GM12878 (cell line): ENCODE measurements around the gene CHSY3. TPM values are rescaled to one million over a fixed set of nuclear protein-coding genes. Genes with fewer than 3 reads are reported as not detected.

Experiments
- JUNB ChIP-seq: IDR thresholded peaks from 2 replicates; pipeline ENCODE4 v1.6.1; 2016; ENCODE audit warnings: antibody characterized with exemption, mild to moderate bottlenecking
- KDM1A ChIP-seq: fragments of 200-600 bp; sonication (generic); IDR thresholded peaks from 2 replicates; pipeline ENCODE4 v1.6.1; 2016; ENCODE audit warnings: borderline replicate concordance
- NFYB ChIP-seq: IDR thresholded peaks from 2 replicates; pipeline ENCODE4 v1.6.1; 2011; ENCODE audit warnings: low read depth, mild to moderate bottlenecking, low read length, improper control_type of control experiment, moderate library complexity; ENCODE audit not compliant: insufficient read depth
- NR2F1 ChIP-seq: fragments of 450-650 bp; conservative IDR thresholded peaks from 2 replicates; pipeline ENCODE4 v1.6.1; 2017; ENCODE audit warnings: mild to moderate bottlenecking
- POLR2AphosphoS5 ChIP-seq: IDR thresholded peaks from 2 replicates; pipeline ENCODE4 v1.6.1; 2011; ENCODE audit warnings: mild to moderate bottlenecking, low read length, inconsistent platforms
- polyA plus RNA-seq, 11 experiments: library from polyadenylated mRNA; depleted of rRNA in 4 of 11; unstranded in 6 of 11; stranded (reverse) in 5 of 11; fragments of >200 nt; fragmentation: Nextera tagmentation in 4 of 11; fragmentation: Illumina TruSeq in 1 of 11; extraction: Ambion mirVana in 4 of 11; extraction: Trizol in 1 of 11; gene quantifications; 1 replicate in 1 of 11; 2 replicates in 10 of 11; pipeline versions ENCODE4 v1.2.1 to v1.2.3, GENCODE V29; 2011 to 2016; ENCODE audit warnings: inconsistent platforms in 2 of 11, missing spikeins in 2 of 11, low read depth in 1 of 11
- total RNA-seq, 4 experiments: library from RNA; depleted of rRNA in 3 of 4; stranded (reverse); fragments of >200 nt in 3 of 4; fragmentation: Illumina TruSeq in 1 of 4; extraction: Trizol in 1 of 4; gene quantifications; 2 replicates each; pipeline versions ENCODE4 v1.2.1 to v1.2.3, GENCODE V29; 2013 to 2021
- TF ChIP-seq, protein P1 (sequence below): fragments of 450-650 bp; formaldehyde crosslinking; IDR thresholded peaks from 2 replicates; pipeline ENCODE4 v1.5.0; 2022; ENCODE audit warnings: mild to moderate bottlenecking, missing genetic modification characterization
- TF ChIP-seq, protein P2 (sequence below): fragments of 150-350 bp; IDR thresholded peaks from 2 replicates; pipeline ENCODE4 v1.6.1; 2016; ENCODE audit warnings: low read depth, low read length
- TF ChIP-seq, protein P3 (sequence below): fragments of 450-650 bp; IDR thresholded peaks from 2 replicates; pipeline ENCODE4 v1.6.1; 2017; ENCODE audit warnings: borderline replicate concordance
- TF ChIP-seq, protein P4 (sequence below): fragments of 450-650 bp; IDR thresholded peaks from 2 replicates; pipeline ENCODE4 v1.6.1; 2016; ENCODE audit warnings: mild to moderate bottlenecking
- TF ChIP-seq, protein P5 (sequence below), 3 experiments: IDR thresholded peaks in 2 of 3; conservative IDR thresholded peaks in 1 of 3; 2 replicates each; pipeline ENCODE4 v1.5.1; 2011; ENCODE audit warnings: low read depth in 3 of 3, low read length in 3 of 3, mild to moderate bottlenecking in 3 of 3, control low read depth in 2 of 3, moderate library complexity in 2 of 3, inconsistent platforms in 1 of 3, mixed read lengths in 1 of 3; ENCODE audit not compliant: control insufficient read depth in 2 of 3, insufficient read depth in 1 of 3; ENCODE audit errors: extremely low read depth in 1 of 3
- TF ChIP-seq, protein P6 (sequence below): fragments of 450-650 bp; IDR thresholded peaks from 2 replicates; pipeline ENCODE4 v1.6.1; 2016; ENCODE audit warnings: mild to moderate bottlenecking, moderate library complexity, borderline replicate concordance
- TF ChIP-seq, protein P7 (sequence below): IDR thresholded peaks from 2 replicates; pipeline ENCODE4 v1.6.1; 2012; ENCODE audit warnings: low read depth, low read length, improper control_type of control experiment

CHSY3 gene
- total and polyA plus RNA-seq, 10 of the 15 experiments (the other 5 are each of a cell fraction or from before 2014, with no cell fraction given): not detected

DNA sequence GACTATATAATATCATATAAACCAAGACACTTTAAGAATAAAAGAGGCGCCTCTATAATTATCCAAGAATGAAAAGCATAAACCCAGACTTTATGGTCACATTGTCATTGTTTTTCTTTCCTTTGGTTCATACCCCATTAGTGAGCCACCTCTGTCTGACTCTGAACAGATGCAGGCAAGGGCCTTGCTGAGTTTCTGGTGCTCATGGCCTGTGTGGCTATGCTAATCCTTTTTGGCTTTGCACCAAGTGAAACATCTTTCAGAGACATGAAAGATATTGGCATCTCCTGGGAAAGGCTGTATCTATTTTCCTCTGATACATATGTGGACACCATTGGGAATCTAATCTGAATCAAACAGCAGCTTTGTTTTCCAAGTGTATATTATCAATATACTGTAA, 222.5 kb downstream of the CHSY3 start (continued):
- TF ChIP-seq, protein P1, sequence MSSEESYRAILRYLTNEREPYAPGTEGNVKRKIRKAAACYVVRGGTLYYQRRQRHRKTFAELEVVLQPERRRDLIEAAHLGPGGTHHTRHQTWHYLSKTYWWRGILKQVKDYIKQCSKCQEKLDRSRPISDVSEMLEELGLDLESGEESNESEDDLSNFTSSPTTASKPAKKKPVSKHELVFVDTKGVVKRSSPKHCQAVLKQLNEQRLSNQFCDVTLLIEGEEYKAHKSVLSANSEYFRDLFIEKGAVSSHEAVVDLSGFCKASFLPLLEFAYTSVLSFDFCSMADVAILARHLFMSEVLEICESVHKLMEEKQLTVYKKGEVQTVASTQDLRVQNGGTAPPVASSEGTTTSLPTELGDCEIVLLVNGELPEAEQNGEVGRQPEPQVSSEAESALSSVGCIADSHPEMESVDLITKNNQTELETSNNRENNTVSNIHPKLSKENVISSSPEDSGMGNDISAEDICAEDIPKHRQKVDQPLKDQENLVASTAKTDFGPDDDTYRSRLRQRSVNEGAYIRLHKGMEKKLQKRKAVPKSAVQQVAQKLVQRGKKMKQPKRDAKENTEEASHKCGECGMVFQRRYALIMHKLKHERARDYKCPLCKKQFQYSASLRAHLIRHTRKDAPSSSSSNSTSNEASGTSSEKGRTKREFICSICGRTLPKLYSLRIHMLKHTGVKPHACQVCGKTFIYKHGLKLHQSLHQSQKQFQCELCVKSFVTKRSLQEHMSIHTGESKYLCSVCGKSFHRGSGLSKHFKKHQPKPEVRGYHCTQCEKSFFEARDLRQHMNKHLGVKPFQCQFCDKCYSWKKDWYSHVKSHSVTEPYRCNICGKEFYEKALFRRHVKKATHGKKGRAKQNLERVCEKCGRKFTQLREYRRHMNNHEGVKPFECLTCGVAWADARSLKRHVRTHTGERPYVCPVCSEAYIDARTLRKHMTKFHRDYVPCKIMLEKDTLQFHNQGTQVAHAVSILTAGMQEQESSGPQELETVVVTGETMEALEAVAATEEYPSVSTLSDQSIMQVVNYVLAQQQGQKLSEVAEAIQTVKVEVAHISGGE (CRISPR knock-in tag): no peak
- TF ChIP-seq KDM1A: no peak
- TF ChIP-seq, protein P2, sequence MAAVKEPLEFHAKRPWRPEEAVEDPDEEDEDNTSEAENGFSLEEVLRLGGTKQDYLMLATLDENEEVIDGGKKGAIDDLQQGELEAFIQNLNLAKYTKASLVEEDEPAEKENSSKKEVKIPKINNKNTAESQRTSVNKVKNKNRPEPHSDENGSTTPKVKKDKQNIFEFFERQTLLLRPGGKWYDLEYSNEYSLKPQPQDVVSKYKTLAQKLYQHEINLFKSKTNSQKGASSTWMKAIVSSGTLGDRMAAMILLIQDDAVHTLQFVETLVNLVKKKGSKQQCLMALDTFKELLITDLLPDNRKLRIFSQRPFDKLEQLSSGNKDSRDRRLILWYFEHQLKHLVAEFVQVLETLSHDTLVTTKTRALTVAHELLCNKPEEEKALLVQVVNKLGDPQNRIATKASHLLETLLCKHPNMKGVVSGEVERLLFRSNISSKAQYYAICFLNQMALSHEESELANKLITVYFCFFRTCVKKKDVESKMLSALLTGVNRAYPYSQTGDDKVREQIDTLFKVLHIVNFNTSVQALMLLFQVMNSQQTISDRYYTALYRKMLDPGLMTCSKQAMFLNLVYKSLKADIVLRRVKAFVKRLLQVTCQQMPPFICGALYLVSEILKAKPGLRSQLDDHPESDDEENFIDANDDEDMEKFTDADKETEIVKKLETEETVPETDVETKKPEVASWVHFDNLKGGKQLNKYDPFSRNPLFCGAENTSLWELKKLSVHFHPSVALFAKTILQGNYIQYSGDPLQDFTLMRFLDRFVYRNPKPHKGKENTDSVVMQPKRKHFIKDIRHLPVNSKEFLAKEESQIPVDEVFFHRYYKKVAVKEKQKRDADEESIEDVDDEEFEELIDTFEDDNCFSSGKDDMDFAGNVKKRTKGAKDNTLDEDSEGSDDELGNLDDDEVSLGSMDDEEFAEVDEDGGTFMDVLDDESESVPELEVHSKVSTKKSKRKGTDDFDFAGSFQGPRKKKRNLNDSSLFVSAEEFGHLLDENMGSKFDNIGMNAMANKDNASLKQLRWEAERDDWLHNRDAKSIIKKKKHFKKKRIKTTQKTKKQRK: no peak
- no peak for TF ChIP-seq NR2F1
- TF ChIP-seq, protein P3, sequence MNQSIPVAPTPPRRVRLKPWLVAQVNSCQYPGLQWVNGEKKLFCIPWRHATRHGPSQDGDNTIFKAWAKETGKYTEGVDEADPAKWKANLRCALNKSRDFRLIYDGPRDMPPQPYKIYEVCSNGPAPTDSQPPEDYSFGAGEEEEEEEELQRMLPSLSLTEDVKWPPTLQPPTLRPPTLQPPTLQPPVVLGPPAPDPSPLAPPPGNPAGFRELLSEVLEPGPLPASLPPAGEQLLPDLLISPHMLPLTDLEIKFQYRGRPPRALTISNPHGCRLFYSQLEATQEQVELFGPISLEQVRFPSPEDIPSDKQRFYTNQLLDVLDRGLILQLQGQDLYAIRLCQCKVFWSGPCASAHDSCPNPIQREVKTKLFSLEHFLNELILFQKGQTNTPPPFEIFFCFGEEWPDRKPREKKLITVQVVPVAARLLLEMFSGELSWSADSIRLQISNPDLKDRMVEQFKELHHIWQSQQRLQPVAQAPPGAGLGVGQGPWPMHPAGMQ: no peak
- no peak for TF ChIP-seq NFYB
- no peak for TF ChIP-seq POLR2AphosphoS5
- TF ChIP-seq JUNB: no peak
- TF ChIP-seq, protein P4, sequence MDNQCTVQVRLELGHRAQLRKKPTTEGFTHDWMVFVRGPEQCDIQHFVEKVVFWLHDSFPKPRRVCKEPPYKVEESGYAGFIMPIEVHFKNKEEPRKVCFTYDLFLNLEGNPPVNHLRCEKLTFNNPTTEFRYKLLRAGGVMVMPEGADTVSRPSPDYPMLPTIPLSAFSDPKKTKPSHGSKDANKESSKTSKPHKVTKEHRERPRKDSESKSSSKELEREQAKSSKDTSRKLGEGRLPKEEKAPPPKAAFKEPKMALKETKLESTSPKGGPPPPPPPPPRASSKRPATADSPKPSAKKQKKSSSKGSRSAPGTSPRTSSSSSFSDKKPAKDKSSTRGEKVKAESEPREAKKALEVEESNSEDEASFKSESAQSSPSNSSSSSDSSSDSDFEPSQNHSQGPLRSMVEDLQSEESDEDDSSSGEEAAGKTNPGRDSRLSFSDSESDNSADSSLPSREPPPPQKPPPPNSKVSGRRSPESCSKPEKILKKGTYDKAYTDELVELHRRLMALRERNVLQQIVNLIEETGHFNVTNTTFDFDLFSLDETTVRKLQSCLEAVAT: no peak
- TF ChIP-seq, protein P5, sequence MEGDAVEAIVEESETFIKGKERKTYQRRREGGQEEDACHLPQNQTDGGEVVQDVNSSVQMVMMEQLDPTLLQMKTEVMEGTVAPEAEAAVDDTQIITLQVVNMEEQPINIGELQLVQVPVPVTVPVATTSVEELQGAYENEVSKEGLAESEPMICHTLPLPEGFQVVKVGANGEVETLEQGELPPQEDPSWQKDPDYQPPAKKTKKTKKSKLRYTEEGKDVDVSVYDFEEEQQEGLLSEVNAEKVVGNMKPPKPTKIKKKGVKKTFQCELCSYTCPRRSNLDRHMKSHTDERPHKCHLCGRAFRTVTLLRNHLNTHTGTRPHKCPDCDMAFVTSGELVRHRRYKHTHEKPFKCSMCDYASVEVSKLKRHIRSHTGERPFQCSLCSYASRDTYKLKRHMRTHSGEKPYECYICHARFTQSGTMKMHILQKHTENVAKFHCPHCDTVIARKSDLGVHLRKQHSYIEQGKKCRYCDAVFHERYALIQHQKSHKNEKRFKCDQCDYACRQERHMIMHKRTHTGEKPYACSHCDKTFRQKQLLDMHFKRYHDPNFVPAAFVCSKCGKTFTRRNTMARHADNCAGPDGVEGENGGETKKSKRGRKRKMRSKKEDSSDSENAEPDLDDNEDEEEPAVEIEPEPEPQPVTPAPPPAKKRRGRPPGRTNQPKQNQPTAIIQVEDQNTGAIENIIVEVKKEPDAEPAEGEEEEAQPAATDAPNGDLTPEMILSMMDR (IDR thresholded peaks at IDR 0.05 in 2 of 3, conservative IDR thresholded peaks at IDR 0.05 in 1 of 3; ENCODE audit: control insufficient read depth in 2 of 3, extremely low read depth in 1 of 3, insufficient read depth in 1 of 3, low read depth in 3 of 3, low read length in 3 of 3): no peak
- TF ChIP-seq, protein P6, sequence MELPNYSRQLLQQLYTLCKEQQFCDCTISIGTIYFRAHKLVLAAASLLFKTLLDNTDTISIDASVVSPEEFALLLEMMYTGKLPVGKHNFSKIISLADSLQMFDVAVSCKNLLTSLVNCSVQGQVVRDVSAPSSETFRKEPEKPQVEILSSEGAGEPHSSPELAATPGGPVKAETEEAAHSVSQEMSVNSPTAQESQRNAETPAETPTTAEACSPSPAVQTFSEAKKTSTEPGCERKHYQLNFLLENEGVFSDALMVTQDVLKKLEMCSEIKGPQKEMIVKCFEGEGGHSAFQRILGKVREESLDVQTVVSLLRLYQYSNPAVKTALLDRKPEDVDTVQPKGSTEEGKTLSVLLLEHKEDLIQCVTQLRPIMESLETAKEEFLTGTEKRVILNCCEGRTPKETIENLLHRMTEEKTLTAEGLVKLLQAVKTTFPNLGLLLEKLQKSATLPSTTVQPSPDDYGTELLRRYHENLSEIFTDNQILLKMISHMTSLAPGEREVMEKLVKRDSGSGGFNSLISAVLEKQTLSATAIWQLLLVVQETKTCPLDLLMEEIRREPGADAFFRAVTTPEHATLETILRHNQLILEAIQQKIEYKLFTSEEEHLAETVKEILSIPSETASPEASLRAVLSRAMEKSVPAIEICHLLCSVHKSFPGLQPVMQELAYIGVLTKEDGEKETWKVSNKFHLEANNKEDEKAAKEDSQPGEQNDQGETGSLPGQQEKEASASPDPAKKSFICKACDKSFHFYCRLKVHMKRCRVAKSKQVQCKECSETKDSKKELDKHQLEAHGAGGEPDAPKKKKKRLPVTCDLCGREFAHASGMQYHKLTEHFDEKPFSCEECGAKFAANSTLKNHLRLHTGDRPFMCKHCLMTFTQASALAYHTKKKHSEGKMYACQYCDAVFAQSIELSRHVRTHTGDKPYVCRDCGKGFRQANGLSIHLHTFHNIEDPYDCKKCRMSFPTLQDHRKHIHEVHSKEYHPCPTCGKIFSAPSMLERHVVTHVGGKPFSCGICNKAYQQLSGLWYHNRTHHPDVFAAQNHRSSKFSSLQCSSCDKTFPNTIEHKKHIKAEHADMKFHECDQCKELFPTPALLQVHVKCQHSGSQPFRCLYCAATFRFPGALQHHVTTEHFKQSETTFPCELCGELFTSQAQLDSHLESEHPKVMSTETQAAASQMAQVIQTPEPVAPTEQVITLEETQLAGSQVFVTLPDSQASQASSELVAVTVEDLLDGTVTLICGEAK: no peak
- TF ChIP-seq, protein P7, sequence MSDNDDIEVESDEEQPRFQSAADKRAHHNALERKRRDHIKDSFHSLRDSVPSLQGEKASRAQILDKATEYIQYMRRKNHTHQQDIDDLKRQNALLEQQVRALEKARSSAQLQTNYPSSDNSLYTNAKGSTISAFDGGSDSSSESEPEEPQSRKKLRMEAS: no peak
